Lung (tissue), 12 donors: ENCODE results near the gene DCAF8L1. TPM values are rescaled to one million over a fixed set of nuclear protein-coding genes. Genes with fewer than 3 reads are reported as not detected.

Experiments
- ATAC-seq: fragments of 200-7000 bp; cut with Tn5 transposase; one replicate; pipeline ENCODE4 v1.9.1; 2020; ENCODE audit warnings: moderate number of reproducible peaks; ENCODE audit not compliant: insufficient read depth, low FRiP score
- DNase-seq, 3 donors: peaks; one replicate each; pipeline ENCODE4 v3.0.0-alpha.2; 2013 to 2017
- H3K27ac ChIP-seq, 2 donors: one replicate each; pipeline ENCODE4 v1.5.1; 2013; ENCODE audit warnings: mild to moderate bottlenecking in 2 of 2, moderate library complexity in 2 of 2, control low read depth in 1 of 2, inconsistent platforms in 1 of 2, low read depth in 1 of 2, low read length in 1 of 2
- H3K27me3 ChIP-seq, 3 donors: one replicate each; pipeline ENCODE4 v1.5.1; 2013; ENCODE audit warnings: low read length in 2 of 3; ENCODE audit not compliant: control insufficient read depth in 3 of 3, insufficient read depth in 3 of 3
- H3K36me3 ChIP-seq, 4 donors: one replicate each; pipeline ENCODE4 v1.5.1; 2013; ENCODE audit warnings: low read length in 4 of 4, mild to moderate bottlenecking in 1 of 4, moderate library complexity in 1 of 4; ENCODE audit not compliant: control insufficient read depth in 4 of 4, insufficient read depth in 4 of 4
- H3K4me1 ChIP-seq, 5 donors: one replicate each; pipeline ENCODE4 v1.5.1; 2013; ENCODE audit warnings: low read length in 5 of 5, mild to moderate bottlenecking in 2 of 5, moderate library complexity in 1 of 5; ENCODE audit not compliant: control insufficient read depth in 5 of 5, insufficient read depth in 5 of 5
- H3K4me3 ChIP-seq: one replicate; pipeline ENCODE4 v1.5.1; 2013; ENCODE audit warnings: mild to moderate bottlenecking, control low read depth, moderate library complexity
- H3K9ac ChIP-seq, 2 donors: one replicate each; pipeline ENCODE4 v1.5.1; 2013; ENCODE audit warnings: low read length in 2 of 2, control low read depth in 1 of 2; ENCODE audit not compliant: insufficient read depth in 1 of 2
- H3K9me3 ChIP-seq, 4 donors: one replicate each; pipeline ENCODE4 v1.5.1; 2013; ENCODE audit warnings: low read length in 3 of 4, mild to moderate bottlenecking in 1 of 4, moderate library complexity in 1 of 4; ENCODE audit not compliant: control insufficient read depth in 4 of 4, insufficient read depth in 3 of 4
- CTCF ChIP-seq: IDR thresholded peaks from 2 replicates; pipeline ENCODE4 v1.5.1; 2012; ENCODE audit warnings: mild to moderate bottlenecking; ENCODE audit errors: control extremely low read depth, extremely low read depth
- WGBS, 2 donors: extraction: QIAGEN DNeasy Blood & Tissue Kit; methylation state at CpG; one replicate each; pipeline ENCODE4 v1.1.7; 2013; 5-methylcytosine and 5-hydroxymethylcytosine counted together
- polyA plus RNA-seq, 2 donors: library from polyadenylated mRNA; stranded (reverse); fragments of 200-250 nt; gene quantifications; one replicate each; pipeline ENCODE4 v1.2.1, GENCODE V29; 2013
- total RNA-seq, 2 donors: library from RNA; depleted of rRNA in 1 of 2; stranded (reverse); fragments of >200 nt in 1 of 2; gene quantifications; one replicate each; pipeline ENCODE4 v1.2.1, GENCODE V29; 2014 to 2021
- donor health status: control.
- donor health status: control.
- donor health status: Bipolar disorder and iron deficiency.
- donor health status: healthy.
- donor health status: DM: yes; HTN: yes; CAD: no.

Gene DCAF8L1
- total and polyA plus RNA-seq, 4 donors, result not detected

- no peak for ATAC-seq
- peaks cover 0 to 6% (median 1%) of the 10 kb centered on the region in 4 donors for H3K9me3 ChIP-seq
- H3K4me3 ChIP-seq, result no peak overlapping the region
- H3K9ac ChIP-seq, result no peak overlapping the region
- no peak for DNase-seq
- TF ChIP-seq CTCF, result no peak
- H3K27ac ChIP-seq, result no peak overlapping the region
- WGBS, 2 donors, result 28 to 44% methylated on average over 2 of the region's 2 CpGs
- no peaks in the 10 kb centered on the region for H3K36me3 ChIP-seq
- H3K4me1 ChIP-seq, result no peaks in the 10 kb centered on the region
- no peaks in the 10 kb centered on the region for H3K27me3 ChIP-seq
Measured at GRCh38 chrX:28010875-28011274, 29.6 kb upstream of the DCAF8L1 start.

- Histone ChIP-seq H3K4me3 (no peak overlapping the region), H3K9ac (no peak overlapping the region), H3K9me3 (no peaks in the 10 kb centered on the region), H3K27me3 (no peaks in the 10 kb centered on the region), H3K4me1 (no peaks in the 10 kb centered on the region), H3K27ac (no peak overlapping the region), H3K36me3 (no peaks in the 10 kb centered on the region)
- no peak for TF ChIP-seq CTCF
- DNase-seq (no peak), ATAC-seq (no peak)
- WGBS, 2 donors, result 78 to 100% methylated on average over 1 of the region's 1 CpG
Measured at GRCh38 chrX:27998666-27999065, 17.4 kb upstream of the DCAF8L1 start.

GRCh38 chrX:27997622-27998021 is 16.4 kb upstream of the DCAF8L1 start:
- DNase-seq (no peak), ATAC-seq (no peak)
- Histone ChIP-seq H3K4me3 (no peak overlapping the region), H3K27me3 (no peaks in the 10 kb centered on the region), H3K4me1 (no peaks in the 10 kb centered on the region), H3K36me3 (no peaks in the 10 kb centered on the region), H3K9ac (no peak overlapping the region), H3K9me3 (no peaks in the 10 kb centered on the region), H3K27ac (no peak overlapping the region)
- no peak for TF ChIP-seq CTCF
- 92% methylated on average over 2 of the region's 2 CpGs for WGBS, 2 donors

GRCh38 chrX:27996132-27996531 is 14.9 kb upstream of the DCAF8L1 start:
- Histone ChIP-seq H3K9ac (no peak overlapping the region), H3K9me3 (no peaks in the 10 kb centered on the region), H3K4me3 (no peak overlapping the region), H3K36me3 (no peaks in the 10 kb centered on the region), H3K27me3 (no peaks in the 10 kb centered on the region), H3K27ac (no peak overlapping the region), H3K4me1 (no peaks in the 10 kb centered on the region)
- TF ChIP-seq CTCF, result no peak
- DNase-seq, result no peak
- no peak for ATAC-seq
- 59 to 93% methylated on average over 3 of the region's 3 CpGs for WGBS, 2 donors
